HPDE6-E6E7 (cell line): ENCODE data around the gene NKIRAS1.
"Not testable (repeated sequence)": the region's sequence is repeated elsewhere in the genome, so short reads cannot be mapped to it uniquely, and the experiment has no call there.

Experiments
- DNase-seq: peaks from one replicate; pipeline ENCODE4 v3.0.0; 2011; ENCODE audit warnings: missing footprints; ENCODE audit errors: extremely low spot score

Gene NKIRAS1

GRCh38 chr3:23904545-23904944 lies 12.2 kb downstream of the NKIRAS1 start:
- no peak for DNase-seq

GRCh38 chr3:23900744-23901143 lies 16.0 kb downstream of the NKIRAS1 start:
- DNase-seq = no peak

- DNase-seq = no peak
Measured at GRCh38 chr3:23895181-23895580, 21.6 kb downstream of the NKIRAS1 start.

GRCh38 chr3:23894254-23895061 lies 22.3 kb downstream of the NKIRAS1 start:
- DNase-seq = no peak

GRCh38 chr3:23889950-23890349 lies 26.8 kb downstream of the NKIRAS1 start:
- no peak for DNase-seq

- no peak for DNase-seq
Measured at GRCh38 chr3:23889386-23889785, 27.4 kb downstream of the NKIRAS1 start.

GRCh38 chr3:23888617-23889228 lies 28.1 kb downstream of the NKIRAS1 start:
- no peak for DNase-seq

- no peak for DNase-seq
Measured at GRCh38 chr3:23886311-23886710, 30.5 kb downstream of the NKIRAS1 start.

GRCh38 chr3:23885210-23885609 lies 31.6 kb downstream of the NKIRAS1 start:
- no peak for DNase-seq

- no peak for DNase-seq
Measured at GRCh38 chr3:23884481-23884880, 32.3 kb downstream of the NKIRAS1 start.

GRCh38 chr3:23882487-23882918 lies 34.3 kb downstream of the NKIRAS1 start:
- no peak for DNase-seq

GRCh38 chr3:23881993-23882392 lies 34.8 kb downstream of the NKIRAS1 start:
- not testable (repeated sequence) for DNase-seq

GRCh38 chr3:23880703-23881339 lies 36.0 kb downstream of the NKIRAS1 start:
- DNase-seq = no peak

GRCh38 chr3:23879485-23879884 lies 37.3 kb downstream of the NKIRAS1 start:
- no peak for DNase-seq

GRCh38 chr3:23877329-23877980 lies 39.3 kb downstream of the NKIRAS1 start:
- DNase-seq = no peak

- no peak for DNase-seq
Measured at GRCh38 chr3:23876923-23877322, 39.9 kb downstream of the NKIRAS1 start.

- no peak for DNase-seq
Measured at GRCh38 chr3:23875113-23875725, 41.6 kb downstream of the NKIRAS1 start.

GRCh38 chr3:23874359-23875112 lies 42.3 kb downstream of the NKIRAS1 start:
- DNase-seq = no peak

GRCh38 chr3:23873941-23874340 lies 42.8 kb downstream of the NKIRAS1 start:
- DNase-seq = no peak

- no peak for DNase-seq
Measured at GRCh38 chr3:23872330-23872729, 44.5 kb downstream of the NKIRAS1 start.

- DNase-seq = not testable (repeated sequence)
Measured at GRCh38 chr3:23871361-23871760, 45.4 kb downstream of the NKIRAS1 start.
